ENCODE results near the gene TMEM131L.

TMEM131L gene

DNA sequence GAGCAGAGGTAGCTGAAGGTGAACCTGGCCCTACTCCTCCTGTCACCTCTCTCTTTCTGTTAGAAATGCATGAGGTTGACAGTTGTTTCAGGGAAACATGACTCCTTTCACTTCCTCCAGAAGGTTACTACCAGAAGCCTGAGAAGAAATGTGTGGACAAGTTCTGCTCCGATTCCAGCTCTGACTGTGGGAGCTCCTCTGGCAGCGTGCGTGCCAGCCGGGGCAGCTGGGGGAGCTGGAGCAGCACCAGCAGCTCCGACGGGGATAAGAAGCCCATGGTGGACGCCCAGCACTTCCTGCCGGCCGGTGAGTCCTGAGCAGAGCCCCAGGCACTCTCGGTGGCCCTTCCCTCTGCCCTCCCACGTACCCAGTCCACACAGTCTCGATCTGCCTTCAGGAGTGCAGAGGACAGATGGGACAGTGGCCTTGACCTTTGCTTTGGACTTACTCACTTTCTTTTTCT is 156.6 kb downstream of the TMEM131L start:
- DNase-seq = no peak

DNA sequence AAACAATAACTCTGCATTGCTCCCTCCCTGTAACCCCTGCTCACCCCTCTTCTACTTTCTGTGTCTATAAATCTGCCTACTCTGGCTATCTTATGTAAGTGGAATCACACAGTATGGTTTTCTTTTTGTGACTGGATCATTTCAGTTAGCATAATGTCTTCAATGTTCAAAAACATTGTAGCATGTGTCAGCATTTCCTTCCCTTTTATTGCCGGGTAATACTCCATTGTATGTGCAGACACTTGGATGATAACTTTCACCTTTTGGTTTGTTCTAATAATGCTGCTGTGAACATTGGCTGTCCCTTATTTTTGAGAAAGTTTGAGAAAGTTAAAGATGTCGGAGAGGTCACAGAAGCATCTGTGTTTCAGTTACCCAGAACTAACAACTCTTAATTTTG is 157.3 kb downstream of the TMEM131L start:
- DNase-seq = no peak

GRCh38 chr4:153628796-153629315 is 162.7 kb downstream of the TMEM131L start:
- no peak for DNase-seq

GRCh38 chr4:153629776-153630175 is 163.6 kb downstream of the TMEM131L start:
- DNase-seq = no peak

GRCh38 chr4:153634738-153635353 is 168.7 kb downstream of the TMEM131L start:
- peak; percentile 17 for DNase-seq

GRCh38 chr4:153635846-153636245 is 169.7 kb downstream of the TMEM131L start:
- DNase-seq = no peak

- no peak for DNase-seq
Measured at GRCh38 chr4:153637201-153637600, 171.0 kb downstream of the TMEM131L start.

DNA sequence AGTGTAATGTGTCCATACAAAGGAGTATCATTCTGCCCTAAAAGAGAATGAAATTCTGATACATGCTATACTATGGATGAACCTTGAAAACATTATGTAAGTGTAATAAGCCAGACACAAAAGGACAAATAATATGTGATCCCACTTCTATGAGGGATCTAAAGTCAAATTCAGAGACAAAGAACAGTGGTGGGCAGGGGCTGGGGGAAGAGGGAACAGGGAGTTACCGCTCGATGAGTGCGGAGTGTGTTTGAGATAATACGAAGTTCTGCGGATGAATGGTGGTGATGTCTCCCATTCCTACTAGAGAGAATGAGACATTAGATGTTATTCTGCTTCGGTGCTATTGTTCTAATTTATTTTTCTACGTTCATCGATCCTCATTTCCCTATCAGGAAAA is 171.9 kb downstream of the TMEM131L start:
- DNase-seq = no peak

DNA sequence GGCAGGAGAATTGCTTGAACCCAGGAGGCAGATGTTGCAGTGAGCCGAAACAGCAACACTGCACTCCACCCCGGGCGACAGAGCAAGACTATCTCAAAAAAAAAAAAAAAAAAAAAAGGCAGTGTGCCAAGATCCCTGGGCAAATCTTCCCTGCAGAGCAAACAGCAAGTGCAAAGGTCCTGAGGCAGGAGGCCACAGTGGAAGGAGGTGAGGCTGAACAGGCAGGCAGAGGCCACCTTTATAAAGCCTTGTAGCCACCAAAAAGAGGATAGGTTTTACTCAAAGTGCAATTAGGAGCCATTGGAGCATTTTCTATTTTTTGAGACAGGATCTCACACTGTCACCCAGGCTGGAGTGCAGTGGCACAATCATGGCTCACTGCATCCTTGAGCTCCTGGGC is 172.8 kb downstream of the TMEM131L start:
- no peak for DNase-seq

GRCh38 chr4:153639833-153640802 is 174.0 kb downstream of the TMEM131L start:
- DNase-seq = no peak

DNA sequence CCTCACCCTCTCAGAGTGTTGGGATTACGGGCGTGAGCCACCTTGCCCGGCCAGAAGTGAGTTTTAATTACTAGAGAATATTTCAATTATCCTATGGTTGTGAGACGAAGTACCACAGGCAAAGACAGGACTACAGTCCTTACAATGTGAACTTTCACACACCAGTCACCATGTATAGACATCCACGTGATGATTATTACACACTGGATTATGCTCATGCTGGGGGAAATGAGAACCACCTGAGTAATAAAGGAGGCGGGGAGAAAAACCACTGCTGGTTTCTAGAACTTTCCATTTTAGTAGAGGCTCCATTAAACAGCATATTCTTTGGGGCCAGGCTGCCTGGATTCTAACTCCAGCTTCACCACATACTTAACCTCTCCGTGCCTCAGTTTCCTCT is 175.4 kb downstream of the TMEM131L start:
- no peak for DNase-seq

DNA sequence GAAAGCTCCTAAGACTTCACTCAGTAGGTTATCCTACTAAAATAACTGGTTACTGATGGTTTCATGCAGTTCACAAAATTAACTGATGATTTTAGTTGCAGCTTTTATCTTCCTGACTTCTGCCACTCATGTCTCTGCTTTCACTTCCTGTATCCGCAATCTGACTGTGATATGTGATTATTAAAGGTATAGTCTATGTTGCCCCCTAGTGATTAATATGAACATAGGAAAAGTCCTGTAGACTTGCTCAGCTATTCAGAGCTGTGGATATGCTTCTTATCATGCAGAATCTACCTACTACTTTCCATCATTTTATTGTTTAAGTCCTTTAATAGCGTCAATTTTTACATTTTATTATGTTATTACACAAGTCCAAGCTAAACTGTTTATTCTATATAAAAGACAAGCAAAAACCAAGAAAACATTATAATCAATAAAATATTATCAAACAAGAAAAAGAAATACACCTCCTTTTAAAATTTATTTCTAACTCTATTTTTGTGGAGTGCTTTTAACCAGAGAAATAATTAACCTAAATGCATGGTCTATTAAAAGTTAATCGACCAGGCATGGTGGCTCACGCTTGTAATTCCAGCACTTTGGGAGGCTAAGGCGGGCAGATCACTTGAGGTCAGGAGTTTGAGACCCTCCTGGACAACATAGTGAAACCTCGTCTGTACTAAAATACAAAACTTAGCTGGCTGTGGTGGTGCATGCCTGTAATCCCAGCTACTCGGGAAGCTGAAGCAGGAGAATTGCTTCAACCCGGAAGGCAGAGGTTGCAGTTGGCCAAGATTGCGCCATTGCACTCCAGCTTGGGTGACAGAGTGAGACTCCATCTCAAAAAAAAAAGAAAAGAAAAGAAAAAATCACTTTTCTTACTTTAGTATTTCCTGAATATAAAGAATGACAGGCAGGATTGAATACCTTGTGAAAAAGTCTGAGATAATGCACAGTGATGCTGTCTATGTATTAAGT is 177.5 kb downstream of the TMEM131L start:
- peak; percentile 66 for DNase-seq

DNA sequence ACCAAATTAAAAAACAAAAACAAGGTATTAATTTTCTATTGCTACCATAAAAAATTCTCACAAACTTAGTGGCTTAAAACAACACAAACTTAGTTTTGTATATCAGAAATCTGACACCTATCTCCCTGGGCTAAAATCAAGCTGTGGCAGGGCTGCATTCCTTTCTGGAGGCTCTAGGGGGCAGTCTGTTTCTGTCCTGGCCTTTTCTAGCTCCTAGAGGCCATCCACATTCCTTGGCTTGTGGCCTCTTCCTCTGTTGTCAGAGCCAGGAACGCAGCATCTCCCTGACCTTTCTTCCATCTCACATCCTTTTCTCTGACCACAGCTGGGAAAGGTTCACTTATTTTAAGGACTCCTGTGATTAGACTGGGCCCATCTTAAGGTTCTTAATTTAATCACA is 179.0 kb downstream of the TMEM131L start:
- no peak for DNase-seq

GRCh38 chr4:153646261-153646660 is 180.1 kb downstream of the TMEM131L start:
- no peak for DNase-seq

GRCh38 chr4:153646978-153647377 is 180.8 kb downstream of the TMEM131L start:
- DNase-seq = no peak

DNA sequence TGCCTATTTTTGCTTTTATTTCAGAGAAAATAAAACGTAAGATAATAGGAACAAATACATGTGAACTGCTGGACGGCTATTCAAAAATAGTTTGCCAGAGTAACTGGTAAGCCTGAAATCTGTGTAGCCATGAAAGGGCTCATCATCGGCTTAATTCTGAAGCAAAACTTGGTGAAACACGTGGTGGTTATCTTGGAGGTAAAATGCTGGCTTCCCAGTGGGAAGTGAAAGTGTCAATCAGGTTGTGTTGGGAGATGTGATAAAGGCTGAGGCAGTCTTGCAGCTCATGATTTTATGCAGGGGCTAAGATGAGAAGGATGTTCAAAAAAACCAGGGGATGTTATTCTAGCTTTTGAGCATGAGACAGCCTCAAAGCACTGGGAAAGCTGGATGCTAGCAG is 181.8 kb downstream of the TMEM131L start:
- DNase-seq = no peak

DNA sequence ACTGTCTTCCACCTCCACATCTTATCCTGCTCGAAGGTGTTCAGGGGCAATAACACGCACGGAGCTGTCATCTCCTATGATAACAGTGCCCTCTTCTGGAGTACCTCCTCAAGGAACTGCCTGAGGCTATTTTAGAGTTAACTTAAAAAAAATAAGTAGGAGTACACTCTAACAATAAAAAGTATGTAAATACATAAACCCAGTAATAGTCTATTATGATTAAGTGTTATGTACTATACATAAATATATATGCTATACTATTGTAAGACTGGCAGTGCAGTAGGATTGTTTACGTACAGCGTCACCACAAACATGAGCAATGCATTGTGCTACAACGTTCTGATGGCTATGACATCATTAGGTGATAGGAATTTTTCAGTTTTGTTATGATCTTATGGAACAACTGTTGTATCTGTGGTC is 183.4 kb downstream of the TMEM131L start:
- peak; percentile 23 for DNase-seq

DNA sequence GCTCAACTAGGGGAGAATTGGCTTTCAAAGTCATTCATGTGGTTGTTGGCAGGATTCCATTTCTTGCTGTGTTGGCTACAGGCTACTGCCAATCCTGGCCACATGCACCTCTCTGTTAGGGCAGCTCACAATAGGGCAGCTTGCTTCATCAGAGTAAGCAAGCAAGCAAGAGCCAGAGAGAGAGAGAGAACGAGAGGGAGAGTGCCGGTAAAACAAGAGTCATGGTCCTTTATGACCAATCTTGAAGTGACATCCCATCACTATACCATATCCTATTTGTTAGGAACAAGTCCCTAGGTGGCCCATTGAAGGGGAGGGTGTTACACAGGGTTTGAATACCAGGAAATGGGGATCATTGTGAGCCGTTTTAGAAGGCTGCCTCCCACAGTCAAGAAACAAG is 185.0 kb downstream of the TMEM131L start:
- no peak for DNase-seq

- DNase-seq = no peak
Measured at GRCh38 chr4:153651587-153651986, 185.4 kb downstream of the TMEM131L start.

DNA sequence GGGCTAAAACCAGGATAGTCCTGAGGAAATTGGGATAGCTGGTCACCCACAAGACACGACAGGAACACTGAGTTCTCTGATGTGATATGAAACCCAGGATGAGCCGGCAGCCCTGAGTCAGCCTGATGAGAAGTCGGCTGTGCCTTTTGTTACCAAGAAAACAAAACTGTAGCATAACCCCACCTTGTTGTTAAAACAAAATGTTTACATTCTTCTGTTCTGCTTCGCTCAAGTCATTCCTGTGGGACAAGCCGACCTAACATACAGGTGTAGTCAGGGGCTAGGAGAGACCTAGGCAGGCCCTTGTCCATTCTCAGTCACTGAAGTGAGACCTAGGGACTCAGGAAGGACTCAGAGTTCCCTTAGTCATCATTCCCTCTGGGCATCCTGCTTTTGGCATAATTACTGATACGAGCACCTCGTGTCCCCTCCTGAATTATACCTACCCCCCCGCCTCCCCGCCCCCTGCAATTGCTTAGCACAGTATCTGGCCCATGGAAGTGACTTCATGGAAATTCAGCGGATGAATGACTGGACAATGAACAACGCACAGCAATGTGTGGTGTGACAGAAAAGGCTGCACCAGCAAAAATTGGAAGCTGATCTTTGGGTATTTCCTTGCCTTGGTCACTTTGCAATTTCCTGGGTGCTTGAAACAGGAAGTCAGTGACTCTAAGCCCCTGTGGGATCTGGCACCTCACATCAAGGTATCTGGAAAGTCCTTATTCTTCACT is 186.1 kb downstream of the TMEM131L start:
- no peak for DNase-seq

- peak; percentile 7 for DNase-seq
Measured at GRCh38 chr4:153655002-153655541, 188.9 kb downstream of the TMEM131L start.

DNA sequence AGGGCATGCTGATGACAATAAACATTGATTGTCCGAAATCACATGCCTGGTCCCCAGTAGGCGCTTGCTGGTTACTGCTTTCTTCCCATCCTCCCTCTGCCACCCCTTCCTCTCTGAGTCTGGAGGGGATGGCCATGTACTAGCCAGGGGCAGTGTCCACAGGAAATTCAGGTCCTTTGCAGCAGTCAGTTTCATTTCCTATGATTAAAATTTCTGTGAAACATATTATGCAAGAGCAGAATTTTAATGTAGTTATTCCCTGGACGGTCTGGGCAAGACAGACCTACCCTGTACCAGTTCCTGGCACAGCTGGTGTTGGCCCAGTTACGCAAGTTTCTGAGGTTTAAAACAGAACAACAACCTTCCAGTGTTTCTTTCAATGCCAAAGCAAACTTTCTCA is 189.8 kb downstream of the TMEM131L start:
- DNase-seq = no peak

Data from fibroblast of upper back skin (primary cell).